GM18951 (cell line): Measurements from ENCODE around the gene PSAP.
"Not testable (repeated sequence)": the region's sequence is repeated elsewhere in the genome, so short reads cannot be mapped to it uniquely, and the experiment has no call there.

Experiments
- POLR2A ChIP-seq: IDR thresholded peaks from 4 replicates; pipeline ENCODE4 v1.6.1; 2011; ENCODE audit warnings: mild to moderate bottlenecking; ENCODE audit not compliant: insufficient read length, insufficient read depth; ENCODE audit errors: extremely low read depth
- in situ Hi-C: fragments of 300-500 bp; cut with MboI; formaldehyde crosslinking; loops from one replicate; pipeline ENCODE4 v1.12.0; 2022; ENCODE audit warnings: low sequenced_read_pairs, mixed read lengths, inconsistent platforms; ENCODE audit not compliant: unreplicated experiment

Gene PSAP

DNA sequence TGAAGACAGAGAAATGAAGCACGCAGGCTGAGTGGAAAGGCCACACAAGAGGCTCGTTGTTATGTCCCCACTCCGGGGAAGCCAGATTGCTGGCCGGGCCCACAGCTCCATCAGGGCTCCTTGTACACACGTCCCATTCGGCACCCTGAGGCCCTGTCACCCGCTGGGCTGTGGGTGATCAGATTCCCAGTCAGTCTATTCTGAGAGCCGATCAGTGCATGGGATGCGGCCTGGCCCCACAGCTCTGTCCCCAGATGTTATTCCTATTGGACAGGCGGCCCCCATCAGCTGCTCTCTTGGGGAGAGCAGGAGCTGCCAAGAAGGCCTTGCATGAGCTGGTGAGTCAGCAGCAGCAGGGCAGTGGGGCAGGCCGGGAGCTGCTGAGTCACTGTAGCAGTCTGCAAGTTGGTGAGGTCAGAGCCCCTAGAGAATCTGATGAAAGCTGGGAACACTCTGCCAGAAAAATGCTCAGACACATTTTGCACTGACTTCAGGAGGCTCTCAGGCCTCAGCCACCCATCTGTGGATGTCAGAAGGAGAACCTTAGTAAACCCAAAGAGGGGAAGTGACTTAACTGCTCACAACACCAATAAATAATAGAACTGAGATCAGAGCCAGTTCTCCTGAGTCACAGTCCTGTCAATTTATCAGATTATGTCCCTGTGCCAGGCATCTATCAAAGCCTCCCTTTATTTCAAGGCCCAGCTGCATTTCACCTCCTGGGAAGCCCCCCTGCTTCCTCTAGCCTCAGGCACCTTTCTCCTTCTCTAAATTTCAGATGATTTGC lies 9.4 kb upstream of the PSAP start:
- no peak for TF ChIP-seq POLR2A
- in situ Hi-C loops, result no loop called here

GRCh38 chr10:71857934-71858890 lies 7.2 kb upstream of the PSAP start:
- no peak for TF ChIP-seq POLR2A
- in situ Hi-C loops, result no loop called here

DNA sequence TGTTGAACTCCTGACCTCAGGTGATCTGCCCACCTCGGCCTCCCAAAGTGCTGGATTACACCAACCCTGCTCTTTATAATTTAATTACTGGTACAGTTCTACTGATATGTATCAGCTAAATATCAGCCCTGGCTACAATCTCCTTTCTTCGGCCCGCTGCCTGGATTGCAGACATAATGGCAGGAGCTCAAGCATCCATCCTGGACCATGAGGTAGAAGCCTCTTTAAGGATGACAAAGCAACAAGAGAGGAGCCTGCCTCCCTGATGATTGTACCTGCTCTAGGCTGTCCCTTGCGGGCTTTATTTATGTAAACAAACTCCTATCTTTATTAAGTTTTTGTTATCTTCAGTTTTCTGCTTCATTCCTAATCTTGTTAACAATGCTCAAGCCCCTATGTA lies 5.6 kb upstream of the PSAP start:
- in situ Hi-C loops, result no loop called here

DNA sequence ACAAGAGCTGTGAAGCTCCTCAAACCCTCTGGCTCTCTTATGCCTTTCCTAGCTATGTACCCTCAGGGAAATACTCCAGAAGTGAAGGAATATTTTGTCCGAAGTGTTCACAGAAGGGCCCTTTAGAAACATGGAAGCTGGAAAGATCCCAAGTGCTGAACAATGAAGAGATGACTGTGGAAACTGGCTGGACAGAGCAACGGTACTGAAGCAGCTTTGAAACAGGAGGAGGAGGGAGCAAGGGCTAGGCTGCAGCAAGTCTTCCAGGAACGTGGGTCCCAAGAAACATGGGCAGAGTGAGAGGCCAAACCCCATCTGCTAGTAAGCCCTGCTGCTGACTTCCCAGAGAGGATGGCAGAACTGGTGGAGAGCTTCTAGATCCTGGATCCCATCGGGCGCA lies 3.0 kb upstream of the PSAP start:
- no peak for TF ChIP-seq POLR2A
- in situ Hi-C loops, result no loop called here

More for the DNA sequence above, 5.6 kb upstream of the PSAP start:
- no peak for TF ChIP-seq POLR2A

- no peak for TF ChIP-seq POLR2A
- in situ Hi-C loops, result no loop called here
Measured at GRCh38 chr10:71852355-71852937, 1.4 kb upstream of the PSAP start.

- in situ Hi-C loops, result not testable (repeated sequence)
Measured at GRCh38 chr10:71851465-71852095, 529 bp upstream of the PSAP start.

DNA sequence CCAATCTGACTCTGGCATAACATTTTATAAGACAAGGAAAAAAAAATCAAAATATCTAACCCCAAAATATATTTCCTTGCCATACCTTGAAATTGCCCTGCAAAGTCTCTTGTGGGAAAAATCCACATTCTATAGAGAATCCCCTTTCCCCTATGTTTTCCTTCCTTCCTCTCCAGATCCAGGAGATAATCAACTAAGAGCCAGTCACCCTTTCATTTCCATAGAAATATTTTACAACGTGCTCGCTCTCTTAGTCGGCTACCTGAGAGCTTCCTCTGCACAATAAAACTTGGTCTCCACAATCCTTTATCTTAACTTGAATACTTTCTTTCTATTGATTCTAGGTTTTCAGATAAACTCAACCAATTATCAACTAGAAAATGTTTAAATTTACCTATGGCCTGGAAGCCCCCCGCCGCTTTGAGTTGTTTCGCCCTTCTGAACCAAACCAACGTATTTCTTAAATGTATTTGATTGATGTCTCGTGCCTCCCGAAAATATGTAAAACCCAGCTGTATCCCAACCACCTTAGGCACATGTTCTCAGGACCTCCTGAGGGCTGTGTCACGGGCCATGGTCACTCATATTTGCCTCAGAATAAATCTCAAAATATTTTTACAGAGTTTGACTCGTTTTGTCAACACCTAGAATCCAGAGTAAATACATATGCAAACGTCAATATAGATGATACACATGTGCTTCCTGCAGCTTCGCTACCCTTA lies 869 bp downstream of the PSAP start:
- no peak for TF ChIP-seq POLR2A
- in situ Hi-C loops, result no loop called here

- in situ Hi-C loops, result no loop called here
- TF ChIP-seq POLR2A, result no peak
Measured at GRCh38 chr10:71849461-71849908, 1.6 kb downstream of the PSAP start.

- no peak for TF ChIP-seq POLR2A
- in situ Hi-C loops, result no loop called here
Measured at GRCh38 chr10:71848325-71849275, 2.5 kb downstream of the PSAP start.

GRCh38 chr10:71847418-71847817 lies 3.6 kb downstream of the PSAP start:
- TF ChIP-seq POLR2A, result no peak
- in situ Hi-C loops, result no loop called here

GRCh38 chr10:71846816-71847215 lies 4.2 kb downstream of the PSAP start:
- in situ Hi-C loops, result no loop called here
- TF ChIP-seq POLR2A, result no peak
